Cardiac muscle cell (in vitro differentiated cells and primary cell): ENCODE results near the gene PANK4. TPM values are rescaled to one million over a fixed set of nuclear protein-coding genes. Genes with fewer than 3 reads are reported as not detected.

Experiments
- DNase-seq, 2 donors: peaks; one replicate each; pipeline versions ENCODE4 v3.0.0 to v3.0.0-alpha.2; 2010 to 2017; ENCODE audit warnings: low read depth in 1 of 2, low spot score in 1 of 2
- H3K27ac ChIP-seq: fragments of 200-600 bp; sonication (generic); 2 replicates; pipeline ENCODE4 v1.5.1; 2016
- H3K27me3 ChIP-seq: fragments of 200-600 bp; sonication (generic); 2 replicates; pipeline ENCODE4 v1.6.0; 2016; ENCODE audit warnings: control low read depth
- H3K36me3 ChIP-seq: fragments of 200-600 bp; sonication (generic); 2 replicates; pipeline ENCODE4 v1.5.1; 2016; ENCODE audit warnings: control low read depth
- H3K4me1 ChIP-seq: fragments of 200-600 bp; sonication (generic); 2 replicates; pipeline ENCODE4 v1.8.1; 2017; ENCODE audit warnings: low read depth, mild to moderate bottlenecking, mixed run types
- H3K4me3 ChIP-seq: fragments of 200-600 bp; sonication (generic); 2 replicates; pipeline ENCODE4 v1.5.1; 2016; ENCODE audit warnings: mild to moderate bottlenecking
- H3K9me3 ChIP-seq: fragments of 200-600 bp; sonication (generic); 2 replicates; pipeline ENCODE4 v1.5.1; 2017; ENCODE audit warnings: low read depth, mild to moderate bottlenecking, control low read depth
- CTCF ChIP-seq: IDR thresholded peaks from 2 replicates; pipeline ENCODE4 v1.5.1; 2012; ENCODE audit warnings: low read depth, mild to moderate bottlenecking, low read length
- polyA plus RNA-seq: library from polyadenylated mRNA; unstranded; fragments of >200 nt; fragmentation: Nextera tagmentation; extraction: Ambion mirVana; gene quantifications from 2 replicates; pipeline ENCODE4 v1.2.1, GENCODE V29; 2016
- total RNA-seq: library from RNA; depleted of rRNA; stranded (reverse); fragments of >200 nt; gene quantifications from 2 replicates; pipeline ENCODE4 v1.2.3, GENCODE V29; 2016

Gene PANK4
- total and polyA plus RNA-seq, 2 experiments from 2014 or later = 44.5 to 63.2 TPM

- Histone ChIP-seq H3K4me3 (no peak overlapping the region), H3K27ac (no peak overlapping the region), H3K36me3 (no peaks in the 10 kb centered on the region), H3K27me3 (peaks cover 60% of the 10 kb centered on the region), H3K9me3 (no peaks in the 10 kb centered on the region), H3K4me1 (peaks cover 8% of the 10 kb centered on the region)
- TF ChIP-seq CTCF = no peak
- no peak for DNase-seq
Observed at GRCh38 chr1:2538872-2539271, 12.5 kb upstream of the PANK4 start.

GRCh38 chr1:2538376-2538775 lies 12.0 kb upstream of the PANK4 start:
- Histone ChIP-seq H3K27ac (no peak overlapping the region), H3K9me3 (no peaks in the 10 kb centered on the region)

GRCh38 chr1:2537784-2538115 lies 11.4 kb upstream of the PANK4 start:
- TF ChIP-seq CTCF = no peak
- no peak for DNase-seq
- Histone ChIP-seq H3K36me3 (no peaks in the 10 kb centered on the region), H3K27me3 (peaks cover 71% of the 10 kb centered on the region), H3K9me3 (no peaks in the 10 kb centered on the region), H3K4me3 (no peak overlapping the region), H3K27ac (no peak overlapping the region), H3K4me1 (no peaks in the 10 kb centered on the region)

More at GRCh38 chr1:2538376-2538775, 12.0 kb upstream of the PANK4 start:
- no peak overlapping the region for H3K4me3 ChIP-seq
- H3K36me3 ChIP-seq = no peaks in the 10 kb centered on the region
- no peak for DNase-seq
- no peak for TF ChIP-seq CTCF
- H3K4me1 ChIP-seq = peaks cover 3% of the 10 kb centered on the region
- peaks cover 65% of the 10 kb centered on the region for H3K27me3 ChIP-seq

- no peaks in the 10 kb centered on the region for H3K9me3 ChIP-seq
- no peaks in the 10 kb centered on the region for H3K36me3 ChIP-seq
- peaks cover 87% of the 10 kb centered on the region for H3K27me3 ChIP-seq
- no peak for TF ChIP-seq CTCF
- no peak overlapping the region for H3K4me3 ChIP-seq
- no peak for DNase-seq
- no peaks in the 10 kb centered on the region for H3K4me1 ChIP-seq
- no peak overlapping the region for H3K27ac ChIP-seq
Observed at GRCh38 chr1:2535981-2536380, 9.6 kb upstream of the PANK4 start.

- Histone ChIP-seq H3K4me1 (no peaks in the 10 kb centered on the region), H3K27me3 (peaks cover 87% of the 10 kb centered on the region), H3K9me3 (no peaks in the 10 kb centered on the region), H3K27ac (no peak overlapping the region), H3K4me3 (no peak overlapping the region), H3K36me3 (no peaks in the 10 kb centered on the region)
- DNase-seq = no peak
- TF ChIP-seq CTCF = no peak
Observed at GRCh38 chr1:2535455-2535854, 9.1 kb upstream of the PANK4 start.
